OCI-LY3 (cell line): ENCODE results near the gene TNNC2.

Experiments used
- EZH2phosphoT487 ChIP-seq: fragments of 200-600 bp; shearing (Covaris generic); IDR thresholded peaks from 2 replicates; pipeline ENCODE4 v1.6.1; 2018; ENCODE audit warnings: antibody characterized with exemption, mixed run types, low read depth
- TF ChIP-seq, protein P1 (sequence below): fragments of 200-600, 300-600 bp; sonication (generic); IDR thresholded peaks from 2 replicates; pipeline ENCODE4 v1.5.1; 2014; ENCODE audit warnings: antibody characterized with exemption, low read length, low read depth

GRCh38 chr20:45810191-45810970 lies 16.7 kb downstream of the TNNC2 start:
- TF ChIP-seq, protein P1, sequence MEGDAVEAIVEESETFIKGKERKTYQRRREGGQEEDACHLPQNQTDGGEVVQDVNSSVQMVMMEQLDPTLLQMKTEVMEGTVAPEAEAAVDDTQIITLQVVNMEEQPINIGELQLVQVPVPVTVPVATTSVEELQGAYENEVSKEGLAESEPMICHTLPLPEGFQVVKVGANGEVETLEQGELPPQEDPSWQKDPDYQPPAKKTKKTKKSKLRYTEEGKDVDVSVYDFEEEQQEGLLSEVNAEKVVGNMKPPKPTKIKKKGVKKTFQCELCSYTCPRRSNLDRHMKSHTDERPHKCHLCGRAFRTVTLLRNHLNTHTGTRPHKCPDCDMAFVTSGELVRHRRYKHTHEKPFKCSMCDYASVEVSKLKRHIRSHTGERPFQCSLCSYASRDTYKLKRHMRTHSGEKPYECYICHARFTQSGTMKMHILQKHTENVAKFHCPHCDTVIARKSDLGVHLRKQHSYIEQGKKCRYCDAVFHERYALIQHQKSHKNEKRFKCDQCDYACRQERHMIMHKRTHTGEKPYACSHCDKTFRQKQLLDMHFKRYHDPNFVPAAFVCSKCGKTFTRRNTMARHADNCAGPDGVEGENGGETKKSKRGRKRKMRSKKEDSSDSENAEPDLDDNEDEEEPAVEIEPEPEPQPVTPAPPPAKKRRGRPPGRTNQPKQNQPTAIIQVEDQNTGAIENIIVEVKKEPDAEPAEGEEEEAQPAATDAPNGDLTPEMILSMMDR: no peak
- no peak for TF ChIP-seq EZH2phosphoT487
